Type B pancreatic cell (in vitro differentiated cells): ENCODE measurements around the gene FHAD1. TPM values are rescaled to one million over a fixed set of nuclear protein-coding genes. Genes with fewer than 3 reads are reported as not detected.

Experiments used
- DNase-seq: peaks from one replicate; pipeline ENCODE4 v3.0.0; 2021; ENCODE audit warnings: mixed read lengths; ENCODE audit not compliant: unreplicated experiment; ENCODE audit errors: extremely low spot score
- H3K27ac Mint-ChIP-seq: 2 replicates; pipeline ENCODE4 v1.8.0; 2021; ENCODE audit warnings: mild to moderate bottlenecking, mixed read lengths
- H3K27me3 Mint-ChIP-seq: 2 replicates; pipeline ENCODE4 v1.8.0; 2021; ENCODE audit warnings: mixed read lengths
- H3K36me3 Mint-ChIP-seq: 2 replicates; pipeline ENCODE4 v1.8.0; 2021; ENCODE audit warnings: mixed read lengths
- H3K4me1 Mint-ChIP-seq: one replicate; pipeline ENCODE4 v1.8.0; 2021; ENCODE audit warnings: mixed read lengths; ENCODE audit not compliant: unreplicated experiment
- H3K4me3 Mint-ChIP-seq: 2 replicates; pipeline ENCODE4 v1.8.0; 2021; ENCODE audit warnings: mild to moderate bottlenecking, mixed read lengths
- H3K9me3 Mint-ChIP-seq: 2 replicates; pipeline ENCODE4 v1.8.0; 2021; ENCODE audit warnings: mixed read lengths
- CTCF ChIP-seq: fragments of 200-600 bp; sonication (generic); conservative IDR thresholded peaks from 2 replicates; pipeline ENCODE4 v1.5.0; 2021; ENCODE audit warnings: antibody characterized with exemption, mild to moderate bottlenecking
- total RNA-seq: library from RNA; stranded (reverse); gene quantifications from 2 replicates; pipeline ENCODE4 v1.2.1, GENCODE V29; 2021; ENCODE audit warnings: low replicate concordance

Gene FHAD1
- total RNA-seq, 1 donor from 2014 or later: 3.8 TPM

- Mint-ChIP-seq H3K9me3 (no peaks in the 10 kb centered on the region), H3K4me1 (peaks cover 34% of the 10 kb centered on the region), H3K27me3 (peaks cover 40% of the 10 kb centered on the region)
Observed at GRCh38 chr1:15380601-15381508, 133.8 kb downstream of the FHAD1 start.

GRCh38 chr1:15381805-15382204 lies 134.8 kb downstream of the FHAD1 start:
- Mint-ChIP-seq H3K27ac (no peak overlapping the region), H3K4me1 (peaks cover 34% of the 10 kb centered on the region), H3K36me3 (no peaks in the 10 kb centered on the region), H3K4me3 (no peak overlapping the region), H3K9me3 (no peaks in the 10 kb centered on the region), H3K27me3 (peaks cover 50% of the 10 kb centered on the region)
- TF ChIP-seq CTCF: no peak
- DNase-seq: no peak

More at GRCh38 chr1:15380601-15381508, 133.8 kb downstream of the FHAD1 start:
- no peak for TF ChIP-seq CTCF
- no peak for DNase-seq
- H3K4me3 Mint-ChIP-seq: no peak overlapping the region
- no peak overlapping the region for H3K27ac Mint-ChIP-seq
- H3K36me3 Mint-ChIP-seq: no peaks in the 10 kb centered on the region

- H3K4me1 Mint-ChIP-seq: peaks cover 25% of the 10 kb centered on the region
- H3K9me3 Mint-ChIP-seq: no peaks in the 10 kb centered on the region
- H3K4me3 Mint-ChIP-seq: no peak overlapping the region
- H3K27me3 Mint-ChIP-seq: peaks cover 57% of the 10 kb centered on the region
- no peak for DNase-seq
- no peak overlapping the region for H3K27ac Mint-ChIP-seq
- H3K36me3 Mint-ChIP-seq: no peaks in the 10 kb centered on the region
- no peak for TF ChIP-seq CTCF
Observed at GRCh38 chr1:15382601-15383518, 135.8 kb downstream of the FHAD1 start.

GRCh38 chr1:15383810-15384209 lies 136.8 kb downstream of the FHAD1 start:
- Mint-ChIP-seq H3K4me1 (peaks cover 23% of the 10 kb centered on the region), H3K27ac (no peak overlapping the region), H3K27me3 (peaks cover 59% of the 10 kb centered on the region), H3K9me3 (no peaks in the 10 kb centered on the region), H3K4me3 (no peak overlapping the region), H3K36me3 (no peaks in the 10 kb centered on the region)
- TF ChIP-seq CTCF: no peak
- DNase-seq: no peak

GRCh38 chr1:15384301-15384901 lies 137.4 kb downstream of the FHAD1 start:
- DNase-seq: no peak

More at GRCh38 chr1:15384301-15384901, 137.4 kb downstream of the FHAD1 start:
- H3K4me3 Mint-ChIP-seq: no peak overlapping the region
- no peaks in the 10 kb centered on the region for H3K9me3 Mint-ChIP-seq
- H3K27me3 Mint-ChIP-seq: peaks cover 61% of the 10 kb centered on the region
- H3K27ac Mint-ChIP-seq: no peak overlapping the region
- no peaks in the 10 kb centered on the region for H3K36me3 Mint-ChIP-seq
- TF ChIP-seq CTCF: no peak
- peaks cover 20% of the 10 kb centered on the region for H3K4me1 Mint-ChIP-seq
